DND-41 (cell line): ENCODE data around the gene C9orf78.

ENCODE experiments used
- EZH2 ChIP-seq: IDR thresholded peaks from 3 replicates; pipeline ENCODE4 v1.6.1; 2012; ENCODE audit warnings: borderline replicate concordance, low read depth, mild to moderate bottlenecking, moderate library complexity, low read length, inconsistent platforms; ENCODE audit not compliant: severe bottlenecking
- TF ChIP-seq, protein P1 (sequence below): IDR thresholded peaks from 2 replicates; pipeline ENCODE4 v1.5.1; 2012; ENCODE audit warnings: borderline replicate concordance, low read length, moderate library complexity, mild to moderate bottlenecking; ENCODE audit not compliant: poor library complexity, severe bottlenecking; ENCODE audit errors: extremely low read depth

DNA sequence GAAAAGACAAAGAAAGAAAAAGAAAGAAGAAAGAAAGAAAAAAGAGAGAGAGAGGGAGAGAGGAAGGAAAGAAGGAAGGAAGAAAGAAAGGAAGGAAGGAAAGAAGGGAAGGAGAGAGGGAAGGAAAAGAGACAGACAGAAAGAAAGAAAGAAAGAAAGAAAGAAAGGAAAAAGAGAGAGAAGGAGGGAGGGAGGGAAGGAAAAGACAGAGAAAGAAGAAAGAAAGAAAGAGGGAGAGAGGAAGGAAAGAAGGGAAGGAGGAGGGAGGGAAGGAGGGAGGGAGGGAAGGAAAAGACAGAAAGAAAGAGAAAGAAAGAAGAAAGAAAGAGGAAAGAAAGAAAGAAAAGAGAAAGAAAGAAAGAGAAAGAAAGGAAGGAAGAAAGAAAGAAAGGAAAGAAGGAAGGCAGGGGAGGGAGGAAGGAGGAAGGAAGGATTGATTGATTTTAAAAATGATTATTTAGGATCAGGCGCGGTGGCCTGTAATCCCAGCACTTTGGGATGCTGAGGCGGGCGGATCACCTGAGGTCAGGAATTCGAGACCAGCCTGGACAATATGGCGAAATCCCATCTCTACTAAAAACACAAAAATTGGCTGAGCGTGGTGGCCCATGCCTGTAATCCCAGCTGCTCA is 55.4 kb downstream of the C9orf78 start:
- no peak for TF ChIP-seq EZH2
- TF ChIP-seq, protein P1, sequence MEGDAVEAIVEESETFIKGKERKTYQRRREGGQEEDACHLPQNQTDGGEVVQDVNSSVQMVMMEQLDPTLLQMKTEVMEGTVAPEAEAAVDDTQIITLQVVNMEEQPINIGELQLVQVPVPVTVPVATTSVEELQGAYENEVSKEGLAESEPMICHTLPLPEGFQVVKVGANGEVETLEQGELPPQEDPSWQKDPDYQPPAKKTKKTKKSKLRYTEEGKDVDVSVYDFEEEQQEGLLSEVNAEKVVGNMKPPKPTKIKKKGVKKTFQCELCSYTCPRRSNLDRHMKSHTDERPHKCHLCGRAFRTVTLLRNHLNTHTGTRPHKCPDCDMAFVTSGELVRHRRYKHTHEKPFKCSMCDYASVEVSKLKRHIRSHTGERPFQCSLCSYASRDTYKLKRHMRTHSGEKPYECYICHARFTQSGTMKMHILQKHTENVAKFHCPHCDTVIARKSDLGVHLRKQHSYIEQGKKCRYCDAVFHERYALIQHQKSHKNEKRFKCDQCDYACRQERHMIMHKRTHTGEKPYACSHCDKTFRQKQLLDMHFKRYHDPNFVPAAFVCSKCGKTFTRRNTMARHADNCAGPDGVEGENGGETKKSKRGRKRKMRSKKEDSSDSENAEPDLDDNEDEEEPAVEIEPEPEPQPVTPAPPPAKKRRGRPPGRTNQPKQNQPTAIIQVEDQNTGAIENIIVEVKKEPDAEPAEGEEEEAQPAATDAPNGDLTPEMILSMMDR: no peak
